Colonic mucosa (tissue), 4 donors: ENCODE measurements around the gene C6orf89. TPM values are rescaled to one million over a fixed set of nuclear protein-coding genes. Genes with fewer than 3 reads are reported as not detected.
"Not testable (repeated sequence)": the region's sequence is repeated elsewhere in the genome, so short reads cannot be mapped to it uniquely, and the experiment has no call there.

Experiments used
- DNase-seq: peaks from one replicate; pipeline ENCODE4 v3.0.0-alpha.2; 2020
- H3K27ac ChIP-seq: fragments of 200-600 bp; one replicate; pipeline ENCODE4 v1.8.0; 2021
- H3K27me3 ChIP-seq: fragments of 200-600 bp; one replicate; pipeline ENCODE4 v1.8.0; 2021
- H3K36me3 ChIP-seq: fragments of 200-600 bp; one replicate; pipeline ENCODE4 v1.8.0; 2021
- H3K4me1 ChIP-seq: fragments of 200-600 bp; one replicate; pipeline ENCODE4 v1.8.0; 2021; ENCODE audit warnings: mild to moderate bottlenecking
- H3K4me3 ChIP-seq: fragments of 200-600 bp; one replicate; pipeline ENCODE4 v1.8.0; 2021
- H3K9ac ChIP-seq, 2 donors: one replicate each; pipeline ENCODE4 v1.7.0; 2013; ENCODE audit warnings: control low read depth in 2 of 2, low read depth in 2 of 2, low read length in 2 of 2
- H3K9me3 ChIP-seq: fragments of 200-600 bp; one replicate; pipeline ENCODE4 v1.8.0; 2021
- CTCF ChIP-seq: fragments of 200-600 bp; IDR thresholded peaks from one replicate; pipeline ENCODE4 v1.8.0; 2022; ENCODE audit warnings: antibody characterized with exemption, mild to moderate bottlenecking
- intact Hi-C: fragments of 100-400 bp; cut with DNase I; formaldehyde crosslinking; loops from one replicate; pipeline ENCODE4 v1.14.1; 2022
- total RNA-seq, 2 donors: library from RNA; stranded (reverse); fragmentation: NEBNext Ultra II Directional in 1 of 2; extraction: Animal tissue kit (Norgen Biotek cat#: 25700) in 1 of 2; gene quantifications; one replicate each; pipeline ENCODE4 v1.2.1, GENCODE V29; 2021
- donor health status: healthy.
- donor health status: DM: no; HTN: no; CAD: no.
- donor health status: DM: no; HTN: no; CAD: no.

The C6orf89 gene
- total RNA-seq, 2 donors from 2014 or later: 46.3 to 49.5 TPM

GRCh38 chr6:36933102-36933501, 47.4 kb downstream of the C6orf89 start:
- DNase-seq: no peak
- intact Hi-C loops: no loop called here

GRCh38 chr6:36933519-36933918, 47.8 kb downstream of the C6orf89 start:
- no peaks in the 10 kb centered on the region for H3K4me1 ChIP-seq
- H3K4me3 ChIP-seq: no peak overlapping the region
- intact Hi-C loops: no loop called here
- H3K36me3 ChIP-seq: no peaks in the 10 kb centered on the region
- no peak for DNase-seq
- no peaks in the 10 kb centered on the region for H3K9me3 ChIP-seq
- no peak for TF ChIP-seq CTCF
- H3K9ac ChIP-seq: no peak overlapping the region
- H3K27me3 ChIP-seq: no peaks in the 10 kb centered on the region
- no peak overlapping the region for H3K27ac ChIP-seq

More at GRCh38 chr6:36933102-36933501, 47.4 kb downstream of the C6orf89 start:
- Histone ChIP-seq H3K36me3 (no peaks in the 10 kb centered on the region), H3K4me1 (no peaks in the 10 kb centered on the region), H3K27me3 (no peaks in the 10 kb centered on the region), H3K9me3 (no peaks in the 10 kb centered on the region), H3K4me3 (no peak overlapping the region), H3K27ac (no peak overlapping the region), H3K9ac (no peak overlapping the region)
- TF ChIP-seq CTCF: no peak

GRCh38 chr6:36934901-36935300, 49.1 kb downstream of the C6orf89 start:
- intact Hi-C loops: no loop called here
- Histone ChIP-seq H3K36me3 (no peaks in the 10 kb centered on the region), H3K4me3 (no peak overlapping the region), H3K4me1 (no peaks in the 10 kb centered on the region), H3K9me3 (no peaks in the 10 kb centered on the region), H3K9ac (no peak overlapping the region), H3K27ac (no peak overlapping the region), H3K27me3 (no peaks in the 10 kb centered on the region)
- DNase-seq: no peak
- no peak for TF ChIP-seq CTCF

- no peak for TF ChIP-seq CTCF
- Histone ChIP-seq H3K4me1 (no peaks in the 10 kb centered on the region), H3K27me3 (no peaks in the 10 kb centered on the region), H3K36me3 (no peaks in the 10 kb centered on the region), H3K4me3 (no peak overlapping the region), H3K27ac (no peak overlapping the region), H3K9ac (no peak overlapping the region), H3K9me3 (no peaks in the 10 kb centered on the region)
- intact Hi-C loops: no loop called here
- no peak for DNase-seq
These were observed 51.1 kb downstream of the C6orf89 start for GRCh38 chr6:36936824-36937223.

- H3K9me3 ChIP-seq: no peaks in the 10 kb centered on the region
- no peaks in the 10 kb centered on the region for H3K27me3 ChIP-seq
- no peak overlapping the region for H3K9ac ChIP-seq
- no peak overlapping the region for H3K4me3 ChIP-seq
- DNase-seq: no peak
- no peaks in the 10 kb centered on the region for H3K36me3 ChIP-seq
- intact Hi-C loops: no loop called here
- no peak overlapping the region for H3K27ac ChIP-seq
- TF ChIP-seq CTCF: no peak
- no peaks in the 10 kb centered on the region for H3K4me1 ChIP-seq
These were observed 52.1 kb downstream of the C6orf89 start for GRCh38 chr6:36937896-36938295.

- no peak for DNase-seq
- no peak overlapping the region for H3K27ac ChIP-seq
- TF ChIP-seq CTCF: no peak
- H3K4me3 ChIP-seq: no peak overlapping the region
- no peaks in the 10 kb centered on the region for H3K4me1 ChIP-seq
- intact Hi-C loops: no loop called here
- H3K27me3 ChIP-seq: no peaks in the 10 kb centered on the region
- H3K9me3 ChIP-seq: no peaks in the 10 kb centered on the region
- H3K36me3 ChIP-seq: no peaks in the 10 kb centered on the region
- H3K9ac ChIP-seq: no peak overlapping the region
These were observed 52.8 kb downstream of the C6orf89 start for GRCh38 chr6:36938536-36938935.

GRCh38 chr6:36939005-36939404, 53.3 kb downstream of the C6orf89 start:
- H3K36me3 ChIP-seq, H3K4me1 ChIP-seq, H3K27me3 ChIP-seq, intact Hi-C loops, H3K9ac ChIP-seq, H3K4me3 ChIP-seq, DNase-seq, H3K27ac ChIP-seq, H3K9me3 ChIP-seq: not testable (repeated sequence)
